ENCODE results near the gene SLCO4A1. TPM values are rescaled to one million over a fixed set of nuclear protein-coding genes. Genes with fewer than 3 reads are reported as not detected.
A peak's percentile ranks its signal among the peaks of the same experiment; 100 is the strongest.

Gene SLCO4A1
- total RNA-seq, 1 experiment from 2014 or later, result 161 TPM

- TF ChIP-seq CTCF (conservative IDR thresholded peaks at IDR 0.05; ENCODE audit: low read depth, low read length), result no peak
- Histone ChIP-seq H3K4me2 (ENCODE audit: low read length) (no peak overlapping the region), H3K4me3 (ENCODE audit: low read length) (no peak overlapping the region), H3K27ac (ENCODE audit: low read length) (no peak overlapping the region), H3K27me3 (ENCODE audit: low read length) (no peaks in the 10 kb centered on the region), H3K9me2 (replicated peaks; ENCODE audit: low read length) (no peaks in the 10 kb centered on the region), H3F3A (ENCODE audit: low read length, unreplicated experiment) (no peaks in the 10 kb centered on the region), H3K9me3 (ENCODE audit: low read length) (no peaks in the 10 kb centered on the region), H3K4me1 (ENCODE audit: insufficient read depth, low read length) (peaks cover 65% of the 10 kb centered on the region), H2AFZ (ENCODE audit: low read length) (no peak overlapping the region), H3K9ac (ENCODE audit: low read length) (no peak overlapping the region), H3K79me2 (ENCODE audit: low read length) (peaks cover 99% of the 10 kb centered on the region), H4K20me1 (ENCODE audit: low read length) (peaks cover 90% of the 10 kb centered on the region), H3K36me3 (ENCODE audit: low read depth, low read length) (peaks cover 63% of the 10 kb centered on the region)
- no peak for ATAC-seq
- BruUV-seq (replicated peaks), result no TSS peak
- ChIA-PET CTCF (no interaction called here), POLR2A (ENCODE audit: unreplicated experiment) (no interaction called here)
- intact Hi-C loops (cut with micrococcal nuclease), result no loop called here
- no peak for DNase-seq
Observed at GRCh38 chr20:62649140-62649539, 6.8 kb downstream of the SLCO4A1 start.

- no peaks in the 10 kb centered on the region for H3K9me3 ChIP-seq (ENCODE audit: low read length)
- peak overlapping the region; percentile 52 for H3K27ac ChIP-seq (ENCODE audit: low read length)
- H3K79me2 ChIP-seq (ENCODE audit: low read length), result peaks cover 99% of the 10 kb centered on the region
- intact Hi-C loops (cut with micrococcal nuclease), result loop anchor here (5.0 kb wide), 2 partner anchors 33 to 142 kb away; no protein-coding TSS in a partner anchor
- no peak overlapping the region for H3K9ac ChIP-seq (ENCODE audit: low read length)
- H2AFZ ChIP-seq (ENCODE audit: low read length), result no peak overlapping the region
- 0 out of 2 replicates have a peak overlapping the region, but pooled peaks have one; percentile 0 for H3K4me3 ChIP-seq (ENCODE audit: low read length)
- TF ChIP-seq CTCF (conservative IDR thresholded peaks at IDR 0.05; ENCODE audit: low read depth, low read length), result no peak
- no peak for TF ChIP-seq EZH2 (IDR thresholded peaks at IDR 0.05; ENCODE audit: low read length, unreplicated experiment)
- TF ChIP-seq EZH2phosphoT487 (IDR thresholded peaks at IDR 0.05; ENCODE audit: borderline replicate concordance, low read length), result no peak
- H4K20me1 ChIP-seq (ENCODE audit: low read length), result peaks cover 86% of the 10 kb centered on the region
- H3K36me3 ChIP-seq (ENCODE audit: low read depth, low read length), result peaks cover 76% of the 10 kb centered on the region
- CTCF ChIA-PET, result interaction anchor here (1.0 kb wide), 1 partner anchor 27 kb away, joined by 3 read pairs; no protein-coding TSS in a partner anchor
- H3K4me1 ChIP-seq (ENCODE audit: insufficient read depth, low read length), result peaks cover 49% of the 10 kb centered on the region
- ATAC-seq, result no peak
- POLR2A ChIA-PET (ENCODE audit: unreplicated experiment), result interaction anchor here (0.5 kb wide), 1 partner anchor 144 kb away, joined by 4 read pairs; no protein-coding TSS in a partner anchor
- H3F3A ChIP-seq (ENCODE audit: low read length, unreplicated experiment), result no peaks in the 10 kb centered on the region
- no peaks in the 10 kb centered on the region for H3K9me2 ChIP-seq (replicated peaks; ENCODE audit: low read length)
- H3K4me2 ChIP-seq (ENCODE audit: low read length), result peak overlapping the region; percentile 47
- DNase-seq, result no peak
- no TSS peak for BruUV-seq (replicated peaks)
- no peaks in the 10 kb centered on the region for H3K27me3 ChIP-seq (ENCODE audit: low read length)
Observed at GRCh38 chr20:62650551-62651284, 8.4 kb downstream of the SLCO4A1 start.
